ES-I3 (cell line): Measurements from ENCODE around the gene HS3ST3B1.
A peak's percentile ranks its signal among the peaks of the same experiment; 100 is the strongest.

Experiments used
- H3K36me3 ChIP-seq: 2 replicates; pipeline ENCODE4 v1.6.1; 2013; ENCODE audit warnings: mild to moderate bottlenecking, low read length, control low read depth, moderate library complexity; ENCODE audit not compliant: insufficient read depth
- H3K4me1 ChIP-seq: 2 replicates; pipeline ENCODE4 v1.6.1; 2013; ENCODE audit warnings: mild to moderate bottlenecking, control low read depth, low read length; ENCODE audit not compliant: insufficient read depth
- H3K9ac ChIP-seq: 2 replicates; pipeline ENCODE4 v1.6.1; 2013; ENCODE audit warnings: low read depth, mild to moderate bottlenecking, low read length, moderate library complexity
- H3K9me3 ChIP-seq: 2 replicates; pipeline ENCODE4 v1.6.1; 2013; ENCODE audit warnings: mild to moderate bottlenecking, low read length, moderate library complexity; ENCODE audit not compliant: control insufficient read depth, insufficient read depth

HS3ST3B1 gene

DNA sequence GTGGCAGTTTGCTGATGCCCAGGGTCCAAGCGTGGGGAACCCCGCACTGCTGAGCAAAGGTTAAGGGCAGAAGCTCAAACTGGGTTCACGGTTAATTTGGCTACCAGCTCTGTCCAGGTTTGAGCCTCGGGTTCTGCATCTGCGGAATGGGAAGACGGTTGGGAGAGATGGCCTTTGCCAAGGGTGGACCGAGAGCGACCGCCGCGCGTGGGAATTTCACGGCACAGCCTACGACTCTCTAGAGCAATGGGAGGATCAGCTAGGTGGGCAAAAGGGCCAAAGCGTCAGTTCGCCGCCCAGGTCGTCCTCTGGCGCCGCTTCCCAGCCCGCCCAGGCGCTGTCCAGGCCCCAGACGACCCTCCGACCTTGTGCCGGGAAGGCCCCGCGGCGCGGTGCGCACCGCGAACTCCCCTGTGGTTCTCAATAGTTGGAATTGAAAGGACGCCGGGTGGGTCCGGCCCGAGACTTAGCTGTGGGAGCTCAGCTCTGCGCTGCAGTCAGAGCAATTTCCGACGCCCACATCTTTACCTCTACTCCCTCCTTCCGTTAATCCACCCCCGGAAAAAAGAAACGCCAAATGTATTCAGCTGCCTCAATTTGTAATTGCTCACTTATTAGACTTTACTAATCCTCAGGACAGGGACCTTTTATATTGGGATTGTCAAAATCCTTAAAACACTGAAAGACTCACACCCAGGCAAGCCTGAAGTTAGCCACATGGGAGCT, 2.5 kb upstream of the HS3ST3B1 start:
- no peaks in the 10 kb centered on the region for H3K36me3 ChIP-seq
- H3K9ac ChIP-seq: peak overlapping the region; percentile 62; the same call in 1 of the 2 replicates
- H3K4me1 ChIP-seq: no peaks in the 10 kb centered on the region; the same call in 1 of the 2 replicates
- H3K9me3 ChIP-seq: no peaks in the 10 kb centered on the region

DNA sequence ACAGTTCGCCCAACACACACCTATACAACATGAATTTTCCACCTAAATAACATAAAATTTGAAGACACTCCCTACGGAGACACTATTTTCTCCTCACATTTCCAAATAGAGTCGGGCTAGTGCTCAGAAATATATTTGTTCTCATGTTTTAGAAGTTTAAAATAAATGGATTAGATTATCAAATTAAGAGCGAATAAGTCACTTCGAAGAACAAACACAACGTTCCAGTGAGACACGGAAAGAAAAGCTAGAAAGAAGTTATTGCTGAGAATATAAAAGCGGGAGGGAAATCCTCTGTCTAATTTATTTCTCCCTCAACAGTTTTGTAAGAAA, 2.0 kb upstream of the HS3ST3B1 start:
- no peaks in the 10 kb centered on the region; the same call in 1 of the 2 replicates for H3K4me1 ChIP-seq
- H3K9ac ChIP-seq: peak overlapping the region; percentile 62; the same call in 1 of the 2 replicates
- H3K9me3 ChIP-seq: no peaks in the 10 kb centered on the region
- H3K36me3 ChIP-seq: no peaks in the 10 kb centered on the region

DNA sequence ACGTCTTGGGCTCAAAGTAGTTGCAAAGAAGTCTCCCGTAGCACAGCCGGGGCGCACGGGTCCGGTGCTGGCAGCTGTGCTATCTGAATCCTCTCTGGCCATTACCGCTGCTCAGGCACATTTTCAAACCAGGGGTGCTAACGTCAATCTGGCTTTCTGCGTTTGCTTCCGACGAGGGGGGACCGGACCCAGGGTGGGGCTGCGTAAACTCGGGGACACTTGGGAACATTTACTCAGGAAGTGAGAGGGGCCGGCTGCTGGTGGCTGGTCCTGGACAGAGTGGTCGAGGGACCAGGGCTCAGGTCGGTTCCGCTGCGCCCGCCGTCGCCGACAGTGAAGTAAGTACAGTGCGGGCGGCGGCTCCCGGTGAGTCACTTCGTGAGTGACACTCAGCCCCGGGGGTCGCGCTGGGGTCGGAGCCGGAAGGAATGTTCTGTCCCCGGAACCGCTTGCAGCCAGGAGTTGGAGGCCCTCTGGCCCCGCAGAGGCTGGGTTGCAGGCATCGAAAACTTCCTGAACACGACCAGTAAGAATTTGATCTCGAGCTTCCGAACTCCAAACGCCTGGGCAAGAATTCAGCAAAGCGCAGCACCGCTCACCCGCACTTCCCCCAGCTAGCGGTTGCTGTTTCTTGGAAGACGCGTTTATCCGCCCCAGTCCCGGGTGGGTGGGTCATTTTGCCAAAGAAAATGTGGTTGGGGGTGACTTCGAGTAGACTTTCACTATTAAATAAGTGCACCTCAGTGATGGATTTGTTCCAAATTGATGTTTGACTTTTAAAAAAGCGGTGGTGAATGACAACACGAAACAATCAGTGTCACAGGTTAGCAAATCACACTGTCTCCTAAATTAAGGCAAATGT, 1.4 kb upstream of the HS3ST3B1 start:
- Histone ChIP-seq H3K36me3 (no peaks in the 10 kb centered on the region), H3K9me3 (no peaks in the 10 kb centered on the region), H3K9ac (peak overlapping the region; percentile 62; the same call in 1 of the 2 replicates), H3K4me1 (no peaks in the 10 kb centered on the region; the same call in 1 of the 2 replicates)

DNA sequence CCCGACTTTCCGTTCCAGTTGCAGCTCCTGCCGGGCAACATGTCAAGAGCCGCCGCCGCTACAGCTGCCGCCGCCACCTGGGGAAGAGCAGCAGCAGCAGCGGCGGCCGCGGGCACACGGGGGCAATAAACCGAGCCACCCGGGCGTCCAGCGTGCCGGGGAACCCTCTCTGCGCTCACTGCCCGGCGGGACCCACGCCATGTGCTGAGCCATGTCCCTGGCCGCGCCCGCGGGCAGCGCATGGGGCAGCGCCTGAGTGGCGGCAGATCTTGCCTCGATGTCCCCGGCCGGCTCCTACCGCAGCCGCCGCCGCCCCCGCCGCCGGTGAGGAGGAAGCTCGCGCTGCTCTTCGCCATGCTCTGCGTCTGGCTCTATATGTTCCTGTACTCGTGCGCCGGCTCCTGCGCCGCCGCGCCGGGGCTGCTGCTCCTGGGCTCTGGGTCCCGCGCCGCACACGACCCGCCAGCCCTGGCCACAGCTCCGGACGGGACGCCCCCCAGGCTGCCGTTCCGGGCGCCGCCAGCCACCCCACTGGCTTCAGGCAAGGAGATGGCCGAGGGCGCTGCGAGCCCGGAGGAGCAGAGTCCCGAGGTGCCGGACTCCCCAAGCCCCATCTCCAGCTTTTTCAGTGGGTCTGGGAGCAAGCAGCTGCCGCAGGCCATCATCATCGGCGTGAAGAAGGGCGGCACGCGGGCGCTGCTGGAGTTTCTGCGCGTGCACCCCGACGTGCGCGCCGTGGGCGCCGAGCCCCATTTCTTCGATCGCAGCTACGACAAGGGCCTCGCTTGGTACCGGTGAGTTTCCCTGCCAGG, 604 bp downstream of the HS3ST3B1 start:
- Histone ChIP-seq H3K4me1 (peaks cover 11% of the 10 kb centered on the region), H3K9ac (peak overlapping the region; percentile 62), H3K36me3 (no peaks in the 10 kb centered on the region), H3K9me3 (no peaks in the 10 kb centered on the region)

DNA sequence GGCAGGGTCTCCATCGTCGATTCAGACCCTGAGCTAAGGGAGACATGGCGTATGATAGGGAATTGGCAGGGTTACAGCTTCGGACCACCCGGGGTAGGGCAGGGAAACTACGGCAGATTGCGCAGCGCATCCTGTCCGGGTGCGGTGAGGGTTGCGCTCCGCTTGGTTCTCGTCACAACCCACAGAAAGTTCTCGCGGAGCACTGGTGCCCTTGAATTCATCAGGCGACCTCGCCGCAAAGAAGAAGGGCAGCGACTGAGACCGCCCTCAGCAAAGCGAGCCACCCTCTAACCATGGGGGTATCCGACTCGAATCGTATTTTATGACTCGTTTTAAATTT, 1.2 kb downstream of the HS3ST3B1 start:
- H3K9me3 ChIP-seq: no peaks in the 10 kb centered on the region
- H3K4me1 ChIP-seq: peaks cover 13% of the 10 kb centered on the region
- H3K36me3 ChIP-seq: no peaks in the 10 kb centered on the region
- H3K9ac ChIP-seq: peak overlapping the region; percentile 62

DNA sequence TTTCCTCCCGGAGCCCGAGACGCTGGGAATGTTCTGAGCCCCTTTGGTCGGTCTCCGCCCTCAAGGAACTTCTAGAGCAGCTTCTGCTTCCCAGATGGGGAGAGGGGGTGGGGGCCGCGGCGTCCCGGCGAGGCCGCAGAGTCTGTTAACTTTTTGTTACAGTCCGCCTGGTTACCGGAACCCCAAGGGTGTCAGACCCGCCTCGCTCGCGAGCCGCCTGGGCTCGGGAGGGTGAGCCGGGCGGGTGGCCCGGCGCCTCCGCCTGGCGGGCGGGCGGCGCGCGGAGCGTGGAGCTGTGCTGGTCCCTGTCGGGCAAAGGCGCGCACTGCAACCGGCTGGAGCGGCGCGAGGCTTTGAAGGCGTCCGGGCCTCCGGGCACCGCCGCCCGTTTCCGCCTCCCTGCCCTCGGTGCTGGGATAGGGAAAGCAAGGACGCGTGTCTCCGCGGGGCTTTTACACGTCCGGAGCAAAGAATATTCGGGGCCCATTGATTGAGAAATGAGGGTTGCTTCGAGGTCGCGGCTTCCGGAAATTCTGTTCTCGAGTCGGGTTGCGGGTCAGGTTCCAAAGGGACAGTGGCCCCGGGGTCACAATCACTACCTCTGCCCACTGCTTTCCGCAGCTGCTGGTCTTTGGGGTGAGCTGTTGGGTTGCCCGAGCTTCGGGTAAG, 1.7 kb downstream of the HS3ST3B1 start:
- Histone ChIP-seq H3K4me1 (peaks cover 19% of the 10 kb centered on the region), H3K9ac (peak overlapping the region; percentile 62), H3K36me3 (no peaks in the 10 kb centered on the region), H3K9me3 (no peaks in the 10 kb centered on the region)

DNA sequence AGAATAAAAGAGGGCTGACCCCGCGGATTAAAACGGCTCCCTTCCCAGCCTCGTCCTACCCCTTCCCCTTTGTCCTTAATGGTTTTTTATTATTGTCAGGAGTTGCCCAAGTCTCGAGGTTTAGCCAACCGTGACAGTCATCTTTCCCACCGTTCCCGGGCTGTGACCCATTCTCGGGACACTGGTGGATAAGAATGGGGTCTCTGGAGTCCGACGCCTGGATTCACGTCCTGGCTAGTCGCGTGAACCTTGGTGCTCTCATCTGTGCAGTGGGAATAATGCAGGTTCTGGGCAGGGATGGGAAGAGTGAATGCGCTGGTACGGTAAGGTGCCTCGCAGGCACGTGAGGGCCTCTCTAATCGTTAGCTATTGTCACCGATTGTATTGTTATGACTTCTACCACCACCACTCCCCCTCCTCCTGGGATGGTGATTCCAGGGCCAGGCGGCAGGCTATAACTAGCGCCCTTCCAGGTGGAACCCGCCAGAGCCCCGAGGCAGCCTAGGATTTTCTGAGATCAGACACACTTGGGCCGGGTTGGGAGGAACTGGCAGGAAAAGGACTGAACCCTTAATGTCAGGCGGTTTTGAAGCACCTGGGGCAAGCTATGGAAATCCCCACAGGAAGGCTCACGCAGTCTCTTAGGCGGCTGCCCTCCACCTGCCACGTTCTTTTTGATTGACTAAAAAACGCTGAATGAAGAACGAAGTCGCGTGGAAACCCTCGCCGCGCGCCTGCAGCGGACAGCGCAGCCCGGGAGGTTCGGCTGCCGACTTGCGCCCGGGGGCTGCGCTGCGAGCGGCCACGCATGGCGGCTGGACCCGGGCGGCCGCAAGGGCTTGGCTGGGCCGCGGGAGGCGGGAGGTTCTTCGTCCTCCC, 2.7 kb downstream of the HS3ST3B1 start:
- H3K9me3 ChIP-seq: no peaks in the 10 kb centered on the region
- H3K9ac ChIP-seq: peak overlapping the region; percentile 62
- H3K4me1 ChIP-seq: peaks cover 24% of the 10 kb centered on the region
- H3K36me3 ChIP-seq: no peaks in the 10 kb centered on the region

DNA sequence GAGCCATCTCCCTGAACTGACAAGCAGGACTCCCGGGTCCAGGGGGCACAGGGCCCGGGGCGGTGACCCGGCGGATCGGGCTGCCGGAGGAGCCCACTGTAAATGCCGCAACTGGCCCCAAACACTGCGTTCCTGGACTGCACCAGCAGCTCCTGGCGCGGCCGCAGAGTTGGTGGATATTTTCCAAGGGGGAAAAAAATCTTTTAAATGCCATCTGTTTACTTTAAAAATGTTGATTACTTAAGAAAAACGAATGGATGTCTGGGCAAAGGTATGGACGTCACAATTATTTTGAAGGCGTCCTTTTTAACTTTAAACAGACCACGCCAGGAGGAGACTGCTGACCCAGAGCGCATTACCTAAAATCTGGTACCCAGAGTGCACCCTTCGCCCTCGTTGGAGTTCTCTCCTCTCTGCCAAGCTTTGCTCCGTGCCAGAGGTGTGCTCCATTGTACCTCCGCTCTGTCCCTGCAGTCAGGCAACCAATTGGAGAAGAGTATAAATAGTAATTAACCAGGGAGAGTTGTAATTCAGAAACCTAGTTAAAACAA, 3.4 kb downstream of the HS3ST3B1 start:
- Histone ChIP-seq H3K9ac (peak overlapping the region; percentile 51; the same call in 1 of the 2 replicates), H3K9me3 (no peaks in the 10 kb centered on the region), H3K4me1 (peaks cover 26% of the 10 kb centered on the region), H3K36me3 (no peaks in the 10 kb centered on the region)

DNA sequence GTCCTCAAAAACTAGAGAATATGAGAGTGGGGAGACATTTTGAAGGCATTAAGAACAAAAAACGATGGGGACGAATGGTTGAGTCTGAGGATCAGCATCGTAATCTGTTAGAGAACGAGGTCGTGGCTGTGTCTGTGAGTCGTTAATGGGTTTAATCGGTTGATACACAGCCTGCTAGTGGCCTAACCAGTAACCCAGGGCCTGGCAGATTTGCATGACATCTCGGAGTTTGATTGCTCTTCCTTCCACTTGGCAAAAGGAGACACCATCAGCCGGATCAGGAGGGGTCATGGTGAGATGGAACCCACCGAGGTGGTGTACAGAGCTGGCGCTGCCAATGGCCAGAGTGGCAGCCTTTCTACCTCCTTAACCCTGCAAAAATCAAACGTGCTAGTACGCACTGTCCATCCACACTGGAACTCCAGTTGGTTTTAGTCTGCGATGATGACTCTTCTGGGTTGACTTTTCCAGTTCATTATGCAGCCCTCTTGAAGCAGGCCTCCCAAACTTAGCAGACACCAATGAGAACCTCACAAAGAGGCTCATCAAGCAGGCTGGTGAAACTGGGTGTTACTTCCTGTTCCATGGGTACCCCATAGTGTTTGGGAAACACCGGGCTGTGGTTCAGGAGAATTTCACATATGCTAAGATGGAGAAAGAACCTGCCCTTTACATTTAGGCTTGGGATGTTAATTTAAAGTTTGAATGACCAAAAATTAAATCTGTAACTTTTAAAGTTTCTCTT, 4.1 kb downstream of the HS3ST3B1 start:
- Histone ChIP-seq H3K9ac (peak overlapping the region; percentile 51; the same call in 1 of the 2 replicates), H3K9me3 (no peaks in the 10 kb centered on the region), H3K4me1 (peaks cover 26% of the 10 kb centered on the region), H3K36me3 (no peaks in the 10 kb centered on the region)

DNA sequence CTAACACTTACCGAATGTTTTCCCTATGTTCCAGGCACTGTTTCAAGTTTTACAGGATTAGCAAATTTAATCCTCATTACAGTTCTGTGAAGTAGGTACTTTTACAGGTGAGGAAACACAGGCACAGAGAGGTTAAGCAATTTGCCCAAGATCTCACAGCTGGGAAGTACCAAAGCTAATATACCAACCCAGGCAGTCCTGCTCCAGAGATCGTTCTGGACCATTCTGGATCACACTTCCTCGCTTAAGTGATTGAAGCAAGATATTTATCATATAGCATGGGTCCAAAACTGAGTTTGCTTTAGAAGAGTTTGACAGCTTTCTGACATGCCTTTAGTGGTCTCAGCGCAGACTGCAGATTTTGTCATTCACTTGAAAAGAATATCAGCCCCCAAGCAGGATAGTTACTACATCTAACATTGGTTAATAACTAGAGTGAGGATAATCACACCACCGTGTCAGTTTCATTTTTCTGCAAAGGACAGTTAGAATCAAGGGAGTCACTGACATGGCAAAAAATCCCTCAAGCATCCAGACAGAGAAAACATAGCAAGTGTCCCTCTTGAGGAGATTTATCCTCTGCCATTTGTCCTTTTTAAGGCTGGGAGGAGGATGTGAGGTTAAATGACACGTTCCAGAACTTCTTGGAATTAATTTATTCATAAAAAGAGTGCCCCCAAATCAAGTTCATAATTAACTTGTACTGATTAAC, 5.1 kb downstream of the HS3ST3B1 start:
- H3K4me1 ChIP-seq: peaks cover 26% of the 10 kb centered on the region
- no peak overlapping the region for H3K9ac ChIP-seq
- H3K9me3 ChIP-seq: no peaks in the 10 kb centered on the region
- H3K36me3 ChIP-seq: no peaks in the 10 kb centered on the region

DNA sequence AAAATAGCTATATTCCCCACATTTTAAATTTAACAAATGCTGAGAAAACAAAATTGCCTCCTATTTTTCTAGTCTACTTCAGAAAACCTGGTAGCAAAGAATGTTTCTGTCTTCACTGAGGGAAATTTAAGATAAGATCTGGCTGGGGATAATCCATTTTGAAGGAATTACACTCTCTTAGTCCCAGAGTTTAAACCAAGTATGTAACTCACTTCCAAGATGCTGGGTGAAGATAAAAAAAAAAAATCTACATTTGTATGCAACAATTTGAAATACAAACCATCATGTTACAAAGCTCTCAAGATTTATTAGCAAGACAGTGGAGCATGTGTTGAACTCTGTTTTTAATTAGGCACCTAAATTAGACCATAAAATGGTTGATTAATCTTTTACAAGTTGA, 5.7 kb downstream of the HS3ST3B1 start:
- no peaks in the 10 kb centered on the region for H3K9me3 ChIP-seq
- no peak overlapping the region for H3K9ac ChIP-seq
- H3K36me3 ChIP-seq: no peaks in the 10 kb centered on the region
- H3K4me1 ChIP-seq: peaks cover 31% of the 10 kb centered on the region

DNA sequence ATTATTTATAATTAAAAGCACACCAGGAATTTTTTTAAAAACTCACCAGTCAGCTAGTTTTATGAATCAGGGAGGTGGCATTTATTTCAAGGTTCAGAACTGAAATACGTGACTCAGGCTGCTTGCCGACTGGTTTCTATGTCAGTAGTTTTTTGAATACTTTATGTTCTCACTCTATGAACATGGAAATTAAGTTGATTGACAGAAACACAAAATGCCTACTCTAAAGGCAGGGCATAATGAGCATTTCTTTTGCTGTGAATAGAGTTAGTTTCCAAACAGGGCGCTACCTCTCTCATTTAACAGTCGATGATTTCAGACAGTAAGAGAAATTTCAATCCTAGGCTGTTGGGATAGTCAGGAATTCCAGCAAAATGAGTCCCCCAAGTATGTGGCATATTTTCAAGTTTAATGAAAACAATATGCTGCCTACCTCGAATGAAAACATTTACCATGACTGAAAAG, 6.7 kb downstream of the HS3ST3B1 start:
- Histone ChIP-seq H3K36me3 (no peaks in the 10 kb centered on the region), H3K4me1 (peaks cover 39% of the 10 kb centered on the region), H3K9me3 (no peaks in the 10 kb centered on the region), H3K9ac (no peak overlapping the region)
